Activated naive CD8-positive, alpha-beta T cell treated with anti-CD3 and anti-CD28 coated beads, Interleukin-2, amount 50 U/mL, for 24 hours (primary cell): ENCODE results near the gene MLLT3.

Experiments used
- ATAC-seq: fragments of 150-1000 bp; cut with Tn5 transposase; one replicate; pipeline ENCODE4 v1.10.0; 2021
- DNase-seq: peaks from one replicate; pipeline ENCODE4 v3.0.0; 2021
- H3K27ac Mint-ChIP-seq: one replicate; pipeline ENCODE4 v1.8.0; 2021; ENCODE audit warnings: mild to moderate bottlenecking, mixed read lengths
- H3K27me3 Mint-ChIP-seq: one replicate; pipeline ENCODE4 v1.8.0; 2021; ENCODE audit warnings: mixed read lengths
- H3K36me3 Mint-ChIP-seq: one replicate; pipeline ENCODE4 v1.8.0; 2021; ENCODE audit warnings: low read depth, mixed read lengths
- H3K4me1 Mint-ChIP-seq: one replicate; pipeline ENCODE4 v1.8.0; 2021; ENCODE audit warnings: mixed read lengths
- H3K4me3 Mint-ChIP-seq: one replicate; pipeline ENCODE4 v1.8.0; 2021; ENCODE audit warnings: mild to moderate bottlenecking, moderate library complexity, mixed read lengths
- H3K9me3 Mint-ChIP-seq: one replicate; pipeline ENCODE4 v1.8.0; 2021; ENCODE audit warnings: mixed read lengths

The MLLT3 gene

GRCh38 chr9:20313415-20313814 is 308.9 kb downstream of the MLLT3 start:
- no peak overlapping the region for H3K27ac Mint-ChIP-seq
- peaks cover 3% of the 10 kb centered on the region for H3K36me3 Mint-ChIP-seq
- H3K27me3 Mint-ChIP-seq, result no peaks in the 10 kb centered on the region
- H3K9me3 Mint-ChIP-seq, result no peaks in the 10 kb centered on the region
- H3K4me1 Mint-ChIP-seq, result peaks cover 38% of the 10 kb centered on the region
- ATAC-seq (no peak), DNase-seq (no peak)
- H3K4me3 Mint-ChIP-seq, result no peak overlapping the region

GRCh38 chr9:20312732-20313131 is 309.6 kb downstream of the MLLT3 start:
- ATAC-seq (no peak), DNase-seq (no peak)
- H3K4me3 Mint-ChIP-seq, result no peak overlapping the region
- peaks cover 32% of the 10 kb centered on the region for H3K4me1 Mint-ChIP-seq
- H3K9me3 Mint-ChIP-seq, result no peaks in the 10 kb centered on the region
- H3K27ac Mint-ChIP-seq, result no peak overlapping the region
- H3K36me3 Mint-ChIP-seq, result peaks cover 2% of the 10 kb centered on the region
- H3K27me3 Mint-ChIP-seq, result no peaks in the 10 kb centered on the region

- peaks cover 2% of the 10 kb centered on the region for H3K27me3 Mint-ChIP-seq
- ATAC-seq, result no peak
- H3K36me3 Mint-ChIP-seq, result peaks cover 2% of the 10 kb centered on the region
- H3K4me3 Mint-ChIP-seq, result no peak overlapping the region
- H3K4me1 Mint-ChIP-seq, result peaks cover 12% of the 10 kb centered on the region
- H3K9me3 Mint-ChIP-seq, result no peaks in the 10 kb centered on the region
- DNase-seq, result no peak
- H3K27ac Mint-ChIP-seq, result no peak overlapping the region
Observed at GRCh38 chr9:20310024-20310423, 312.3 kb downstream of the MLLT3 start.

- H3K4me1 Mint-ChIP-seq, result peaks cover 6% of the 10 kb centered on the region
- H3K27me3 Mint-ChIP-seq, result peaks cover 2% of the 10 kb centered on the region
- H3K4me3 Mint-ChIP-seq, result no peak overlapping the region
- no peak for DNase-seq
- H3K36me3 Mint-ChIP-seq, result peaks cover 2% of the 10 kb centered on the region
- H3K27ac Mint-ChIP-seq, result no peak overlapping the region
- ATAC-seq, result no peak
- H3K9me3 Mint-ChIP-seq, result no peaks in the 10 kb centered on the region
Observed at GRCh38 chr9:20309124-20309523, 313.2 kb downstream of the MLLT3 start.

- Mint-ChIP-seq H3K36me3 (peaks cover 2% of the 10 kb centered on the region), H3K4me3 (no peak overlapping the region), H3K9me3 (no peaks in the 10 kb centered on the region), H3K27me3 (peaks cover 2% of the 10 kb centered on the region), H3K27ac (no peak overlapping the region), H3K4me1 (peaks cover under 1% of the 10 kb centered on the region)
- no peak for ATAC-seq
- no peak for DNase-seq
Observed at GRCh38 chr9:20307621-20308020, 314.7 kb downstream of the MLLT3 start.

GRCh38 chr9:20305452-20305851 is 316.8 kb downstream of the MLLT3 start:
- H3K27me3 Mint-ChIP-seq, result peaks cover 2% of the 10 kb centered on the region
- DNase-seq, result no peak
- no peak overlapping the region for H3K4me3 Mint-ChIP-seq
- H3K36me3 Mint-ChIP-seq, result peaks cover 2% of the 10 kb centered on the region
- H3K4me1 Mint-ChIP-seq, result peaks cover 9% of the 10 kb centered on the region
- no peaks in the 10 kb centered on the region for H3K9me3 Mint-ChIP-seq
- no peak for ATAC-seq
- H3K27ac Mint-ChIP-seq, result no peak overlapping the region

- peaks cover 16% of the 10 kb centered on the region for H3K4me1 Mint-ChIP-seq
- no peak overlapping the region for H3K27ac Mint-ChIP-seq
- peaks cover 2% of the 10 kb centered on the region for H3K27me3 Mint-ChIP-seq
- H3K36me3 Mint-ChIP-seq, result peaks cover 2% of the 10 kb centered on the region
- ATAC-seq (no peak), DNase-seq (no peak)
- no peaks in the 10 kb centered on the region for H3K9me3 Mint-ChIP-seq
- no peak overlapping the region for H3K4me3 Mint-ChIP-seq
Observed at GRCh38 chr9:20303996-20304395, 318.3 kb downstream of the MLLT3 start.

GRCh38 chr9:20303066-20303465 is 319.2 kb downstream of the MLLT3 start:
- H3K27me3 Mint-ChIP-seq, result peaks cover 2% of the 10 kb centered on the region
- peaks cover 16% of the 10 kb centered on the region for H3K4me1 Mint-ChIP-seq
- no peaks in the 10 kb centered on the region for H3K36me3 Mint-ChIP-seq
- no peak overlapping the region for H3K27ac Mint-ChIP-seq
- no peaks in the 10 kb centered on the region for H3K9me3 Mint-ChIP-seq
- no peak for DNase-seq
- ATAC-seq, result no peak
- no peak overlapping the region for H3K4me3 Mint-ChIP-seq

- Mint-ChIP-seq H3K4me3 (no peak overlapping the region), H3K27me3 (peaks cover 5% of the 10 kb centered on the region), H3K9me3 (no peaks in the 10 kb centered on the region), H3K4me1 (peaks cover 16% of the 10 kb centered on the region), H3K27ac (no peak overlapping the region), H3K36me3 (no peaks in the 10 kb centered on the region)
- DNase-seq, result no peak
- ATAC-seq, result no peak
Observed at GRCh38 chr9:20302197-20302596, 320.1 kb downstream of the MLLT3 start.

GRCh38 chr9:20300430-20301115 is 321.7 kb downstream of the MLLT3 start:
- H3K4me3 Mint-ChIP-seq, result no peak overlapping the region
- no peak overlapping the region for H3K27ac Mint-ChIP-seq
- ATAC-seq (no peak), DNase-seq (no peak)
- H3K4me1 Mint-ChIP-seq, result peaks cover 16% of the 10 kb centered on the region
- H3K36me3 Mint-ChIP-seq, result no peaks in the 10 kb centered on the region
- no peaks in the 10 kb centered on the region for H3K9me3 Mint-ChIP-seq
- H3K27me3 Mint-ChIP-seq, result peaks cover 3% of the 10 kb centered on the region

GRCh38 chr9:20297646-20298084 is 324.6 kb downstream of the MLLT3 start:
- Mint-ChIP-seq H3K27me3 (peaks cover 3% of the 10 kb centered on the region), H3K9me3 (peaks cover 4% of the 10 kb centered on the region), H3K36me3 (no peaks in the 10 kb centered on the region), H3K4me1 (peaks cover 16% of the 10 kb centered on the region), H3K4me3 (no peak overlapping the region), H3K27ac (no peak overlapping the region)
- no peak for DNase-seq
- no peak for ATAC-seq

GRCh38 chr9:20295555-20295954 is 326.7 kb downstream of the MLLT3 start:
- Mint-ChIP-seq H3K27me3 (peaks cover 3% of the 10 kb centered on the region), H3K4me3 (no peak overlapping the region), H3K4me1 (peaks cover 8% of the 10 kb centered on the region), H3K27ac (no peak overlapping the region), H3K36me3 (peaks cover 2% of the 10 kb centered on the region), H3K9me3 (peaks cover 8% of the 10 kb centered on the region)
- ATAC-seq (no peak), DNase-seq (no peak)

GRCh38 chr9:20294046-20294750 is 328.1 kb downstream of the MLLT3 start:
- no peak overlapping the region for H3K4me3 Mint-ChIP-seq
- peaks cover 2% of the 10 kb centered on the region for H3K36me3 Mint-ChIP-seq
- ATAC-seq (no peak), DNase-seq (no peak)
- no peak overlapping the region for H3K27ac Mint-ChIP-seq
- H3K27me3 Mint-ChIP-seq, result peaks cover 3% of the 10 kb centered on the region
- no peaks in the 10 kb centered on the region for H3K4me1 Mint-ChIP-seq
- peaks cover 16% of the 10 kb centered on the region for H3K9me3 Mint-ChIP-seq

GRCh38 chr9:20292002-20292401 is 330.3 kb downstream of the MLLT3 start:
- ATAC-seq, result no peak
- peaks cover 2% of the 10 kb centered on the region for H3K36me3 Mint-ChIP-seq
- H3K4me1 Mint-ChIP-seq, result no peaks in the 10 kb centered on the region
- H3K27ac Mint-ChIP-seq, result no peak overlapping the region
- no peak for DNase-seq
- H3K27me3 Mint-ChIP-seq, result no peaks in the 10 kb centered on the region
- H3K9me3 Mint-ChIP-seq, result peaks cover 21% of the 10 kb centered on the region
- no peak overlapping the region for H3K4me3 Mint-ChIP-seq
